ENCODE measurements around the gene BUD23. TPM values are rescaled to one million over a fixed set of nuclear protein-coding genes. Genes with fewer than 3 reads are reported as not detected.
"Not testable (repeated sequence)": the region's sequence is repeated elsewhere in the genome, so short reads cannot be mapped to it uniquely, and the experiment has no call there.

The BUD23 gene
- total RNA-seq, 2 donors from 2014 or later, result 58.9 to 60.9 TPM

DNA sequence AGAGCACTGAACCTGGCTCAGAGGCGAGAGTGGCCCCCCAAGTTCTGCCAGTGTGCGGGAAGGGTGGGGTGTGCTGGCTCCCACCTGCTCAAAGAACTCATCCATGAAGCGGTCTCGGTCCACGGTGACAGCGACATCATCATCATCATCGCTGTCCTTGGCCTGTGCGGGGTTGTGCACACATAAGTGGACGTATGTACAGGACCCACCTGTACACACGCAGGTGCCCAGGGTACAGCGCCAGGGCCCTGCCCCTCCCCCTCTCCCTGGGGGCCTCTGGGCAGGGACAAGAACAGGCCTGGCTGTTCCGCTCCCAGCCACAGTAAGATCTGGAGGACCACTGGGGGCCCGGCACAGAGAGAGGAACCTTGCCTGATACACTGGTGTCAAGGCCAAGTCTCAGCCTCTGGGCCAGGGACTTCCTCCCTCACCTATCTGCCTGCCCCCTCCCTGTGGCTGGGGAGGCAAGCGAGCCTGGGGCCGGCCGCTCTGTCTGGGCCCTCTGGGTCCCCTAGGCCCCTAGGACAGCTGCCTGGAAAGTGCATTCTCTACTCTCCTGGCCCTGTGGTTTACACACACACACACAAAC is 25.7 kb downstream of the BUD23 start:
- TF ChIP-seq, protein P1, sequence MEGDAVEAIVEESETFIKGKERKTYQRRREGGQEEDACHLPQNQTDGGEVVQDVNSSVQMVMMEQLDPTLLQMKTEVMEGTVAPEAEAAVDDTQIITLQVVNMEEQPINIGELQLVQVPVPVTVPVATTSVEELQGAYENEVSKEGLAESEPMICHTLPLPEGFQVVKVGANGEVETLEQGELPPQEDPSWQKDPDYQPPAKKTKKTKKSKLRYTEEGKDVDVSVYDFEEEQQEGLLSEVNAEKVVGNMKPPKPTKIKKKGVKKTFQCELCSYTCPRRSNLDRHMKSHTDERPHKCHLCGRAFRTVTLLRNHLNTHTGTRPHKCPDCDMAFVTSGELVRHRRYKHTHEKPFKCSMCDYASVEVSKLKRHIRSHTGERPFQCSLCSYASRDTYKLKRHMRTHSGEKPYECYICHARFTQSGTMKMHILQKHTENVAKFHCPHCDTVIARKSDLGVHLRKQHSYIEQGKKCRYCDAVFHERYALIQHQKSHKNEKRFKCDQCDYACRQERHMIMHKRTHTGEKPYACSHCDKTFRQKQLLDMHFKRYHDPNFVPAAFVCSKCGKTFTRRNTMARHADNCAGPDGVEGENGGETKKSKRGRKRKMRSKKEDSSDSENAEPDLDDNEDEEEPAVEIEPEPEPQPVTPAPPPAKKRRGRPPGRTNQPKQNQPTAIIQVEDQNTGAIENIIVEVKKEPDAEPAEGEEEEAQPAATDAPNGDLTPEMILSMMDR (IDR thresholded peaks at IDR 0.05), result no peak
- Histone ChIP-seq H3K4me3 (no peak overlapping the region), H3K9me3 (no peaks in the 10 kb centered on the region), H3K27ac (no peak overlapping the region), H3K4me1 (peaks cover 0 to 3% of the 10 kb centered on the region in 2 donors), H3K27me3 (no peaks in the 10 kb centered on the region), H3K36me3 (no peaks in the 10 kb centered on the region)
- DNase-seq (ENCODE audit: low spot score), result no peak

GRCh38 chr7:73712773-73713172 is 29.4 kb downstream of the BUD23 start:
- no peak overlapping the region for H3K4me3 ChIP-seq
- H3K9me3 ChIP-seq, result no peaks in the 10 kb centered on the region
- peaks cover 0 to 10% of the 10 kb centered on the region in 2 donors for H3K4me1 ChIP-seq
- no peak overlapping the region for H3K27ac ChIP-seq
- TF ChIP-seq, protein P1 (IDR thresholded peaks at IDR 0.05), result no peak
- DNase-seq (ENCODE audit: low spot score), result no peak
- no peaks in the 10 kb centered on the region for H3K27me3 ChIP-seq
- no peaks in the 10 kb centered on the region for H3K36me3 ChIP-seq

DNA sequence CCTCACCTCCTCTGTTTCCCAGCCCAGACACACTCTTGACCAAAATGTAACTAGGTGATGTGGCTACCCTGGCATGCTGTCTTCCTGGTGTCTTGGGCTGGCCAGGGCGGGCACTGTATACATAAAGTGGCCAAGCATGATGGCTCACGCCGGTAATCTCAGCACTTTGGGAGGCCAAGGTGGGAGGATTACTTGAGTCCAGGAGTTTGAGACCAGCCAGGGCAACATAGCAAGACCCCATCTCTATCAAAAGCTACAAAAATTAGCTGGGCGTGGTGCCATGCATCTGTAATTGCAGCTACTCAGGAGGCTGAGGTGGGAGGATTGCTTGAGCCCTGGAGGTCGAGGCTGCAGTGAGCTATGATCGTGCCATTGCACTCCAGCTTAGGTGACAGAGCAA is 29.9 kb downstream of the BUD23 start:
- not testable (repeated sequence) for H3K27me3 ChIP-seq; H3K36me3 ChIP-seq; H3K27ac ChIP-seq; H3K4me3 ChIP-seq; H3K9me3 ChIP-seq; DNase-seq (ENCODE audit: low spot score)
- H3K4me1 ChIP-seq, result peaks cover 0 to 16% of the 10 kb centered on the region in 2 donors

GRCh38 chr7:73715648-73716317 is 32.4 kb downstream of the BUD23 start:
- Histone ChIP-seq H3K27me3 (no peaks in the 10 kb centered on the region), H3K27ac (no peak overlapping the region), H3K4me1 (peaks cover 0 to 32% of the 10 kb centered on the region in 2 donors), H3K36me3 (no peaks in the 10 kb centered on the region), H3K9me3 (no peaks in the 10 kb centered on the region), H3K4me3 (no peak overlapping the region)
- DNase-seq (ENCODE audit: low spot score), result no peak
- TF ChIP-seq, protein P1 (IDR thresholded peaks at IDR 0.05), result no peak

DNA sequence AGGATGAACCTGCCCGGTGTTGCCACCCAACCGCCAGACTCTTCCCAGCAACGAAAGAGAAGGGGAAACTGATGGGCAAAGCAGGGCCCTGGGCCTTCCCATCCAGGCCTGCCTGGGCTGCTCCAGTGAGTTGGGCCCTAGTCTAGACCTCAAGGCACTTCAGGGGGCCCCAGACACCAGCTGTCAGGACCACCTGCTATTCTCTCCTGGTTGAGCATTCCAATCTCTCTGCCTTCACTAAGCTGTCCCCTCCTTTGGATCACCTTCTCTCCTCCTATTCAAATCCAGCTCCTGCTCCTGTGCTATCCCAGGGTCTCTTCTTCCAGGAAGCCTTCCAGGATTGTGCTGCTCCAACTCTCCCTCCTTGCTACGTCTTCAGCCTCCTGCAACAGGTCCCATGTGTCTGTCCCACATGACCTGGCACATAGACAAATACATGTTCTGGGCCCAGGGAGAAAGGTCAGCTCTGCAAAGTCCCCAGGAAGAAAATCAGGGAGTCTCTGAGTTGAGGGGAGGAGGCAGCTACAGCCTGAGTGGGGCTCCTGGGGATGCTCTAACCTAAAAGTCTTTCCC is 33.0 kb downstream of the BUD23 start:
- no peaks in the 10 kb centered on the region for H3K9me3 ChIP-seq
- H3K4me1 ChIP-seq, result peaks cover 0 to 32% of the 10 kb centered on the region in 2 donors
- no peak overlapping the region for H3K4me3 ChIP-seq
- H3K27me3 ChIP-seq, result no peaks in the 10 kb centered on the region
- no peaks in the 10 kb centered on the region for H3K36me3 ChIP-seq
- TF ChIP-seq, protein P1 (IDR thresholded peaks at IDR 0.05), result no peak
- DNase-seq (ENCODE audit: low spot score), result no peak
- no peak overlapping the region for H3K27ac ChIP-seq

- TF ChIP-seq, protein P1 (IDR thresholded peaks at IDR 0.05), result no peak
- H3K27me3 ChIP-seq, result no peaks in the 10 kb centered on the region
- H3K9me3 ChIP-seq, result no peaks in the 10 kb centered on the region
- H3K27ac ChIP-seq, result no peak overlapping the region
- H3K36me3 ChIP-seq, result no peaks in the 10 kb centered on the region
- H3K4me1 ChIP-seq, result peaks cover 0 to 32% of the 10 kb centered on the region in 2 donors
- H3K4me3 ChIP-seq, result no peak overlapping the region
- no peak for DNase-seq (ENCODE audit: low spot score)
Observed at GRCh38 chr7:73717025-73717807, 33.8 kb downstream of the BUD23 start.

All from right atrium auricular region (tissue), 2 donors.